Measurements from ENCODE around the gene MYH16.
"Not testable (repeated sequence)": the region's sequence is repeated elsewhere in the genome, so short reads cannot be mapped to it uniquely, and the experiment has no call there.

MYH16 gene

GRCh38 chr7:99358521-99358920, 85.9 kb downstream of the MYH16 start:
- DNase-seq, result not testable (repeated sequence)

- no peak for DNase-seq
These were observed 87.0 kb downstream of the MYH16 start for GRCh38 chr7:99359465-99360154.

All from KG1 (cell line).